Raji (cell line): Measurements from ENCODE around the gene EXOC6B.

Experiments
- POLR2A ChIP-seq: IDR thresholded peaks from 2 replicates; pipeline ENCODE4 v1.6.1; 2011; ENCODE audit warnings: low read depth, low read length, control low read depth; ENCODE audit not compliant: insufficient read depth

Gene EXOC6B

DNA sequence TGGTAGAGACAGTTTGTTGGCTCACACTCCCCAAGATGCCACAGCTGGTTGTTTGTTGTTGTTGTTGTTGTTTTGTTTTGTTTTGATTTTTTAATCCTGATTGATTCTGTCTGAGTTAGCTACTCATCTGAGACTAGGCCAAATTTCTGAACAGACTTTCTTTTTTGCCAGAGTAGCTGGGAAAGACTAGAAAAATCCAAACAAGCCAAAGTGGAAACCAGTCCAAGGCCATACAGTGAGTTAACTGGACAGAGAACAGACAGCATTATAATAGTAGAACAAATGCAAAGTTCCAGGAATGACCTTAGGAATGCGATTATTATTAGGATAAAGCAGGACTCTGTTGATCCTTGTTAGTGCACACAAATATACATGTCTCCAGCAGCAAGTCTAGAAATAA is 634.4 kb downstream of the EXOC6B start:
- TF ChIP-seq POLR2A = no peak

DNA sequence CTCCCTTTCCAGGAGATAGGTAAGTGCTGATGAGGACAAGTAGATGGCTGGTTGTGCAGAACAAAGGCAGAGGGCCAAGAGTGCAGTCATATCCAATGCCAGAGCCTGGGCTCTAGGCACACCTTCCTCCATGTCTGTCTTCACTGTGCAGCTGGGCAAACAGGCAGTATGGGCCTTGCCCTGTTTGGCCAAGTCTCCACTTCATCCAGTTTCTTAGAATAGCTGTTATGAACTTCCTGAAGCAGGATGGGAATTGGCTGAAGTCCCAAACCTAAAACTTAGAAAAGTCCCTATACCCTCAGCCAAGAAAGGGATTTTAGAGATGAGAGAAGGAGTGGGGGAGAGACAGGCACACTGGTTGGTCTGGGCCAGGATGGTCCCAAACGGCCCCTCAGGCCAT is 640.6 kb downstream of the EXOC6B start:
- TF ChIP-seq POLR2A = no peak

DNA sequence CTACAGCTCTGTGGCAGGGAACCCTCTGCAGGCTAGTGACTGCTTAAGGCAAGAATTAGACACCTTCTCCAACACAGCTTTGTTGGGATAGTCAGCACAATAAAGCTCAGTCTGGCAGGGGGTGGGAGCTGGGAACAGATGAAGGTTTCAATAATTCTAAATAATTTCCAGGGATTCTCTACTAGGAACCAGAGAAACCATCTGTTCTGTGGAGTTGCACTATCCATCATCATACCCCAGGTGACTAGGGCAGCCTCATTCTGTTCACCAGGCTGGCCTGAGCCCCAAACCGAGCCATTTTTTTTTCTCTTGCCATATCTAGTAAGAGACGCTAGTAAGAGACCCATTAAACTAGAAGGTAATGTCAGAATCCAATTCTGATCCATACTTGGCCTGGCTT is 642.4 kb downstream of the EXOC6B start:
- TF ChIP-seq POLR2A = no peak

DNA sequence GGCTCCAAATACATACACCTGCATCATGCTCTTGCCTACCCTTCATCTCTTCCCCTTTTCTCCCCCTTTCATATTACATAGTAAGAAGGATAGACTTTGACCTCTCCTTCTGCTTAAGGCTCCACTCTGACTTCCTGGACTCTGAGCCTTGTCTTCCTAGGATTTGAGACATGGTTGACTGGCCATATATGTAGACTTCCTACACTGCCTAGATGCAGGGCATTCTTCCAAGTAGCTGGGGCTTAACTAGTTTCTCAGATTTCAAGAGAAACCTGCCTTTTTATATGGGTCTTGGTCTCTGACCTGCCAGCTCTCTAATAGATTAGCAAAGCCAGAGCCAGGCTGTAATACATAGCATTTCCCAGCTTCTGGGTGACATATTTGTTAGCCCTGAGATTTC is 642.8 kb downstream of the EXOC6B start:
- no peak for TF ChIP-seq POLR2A

DNA sequence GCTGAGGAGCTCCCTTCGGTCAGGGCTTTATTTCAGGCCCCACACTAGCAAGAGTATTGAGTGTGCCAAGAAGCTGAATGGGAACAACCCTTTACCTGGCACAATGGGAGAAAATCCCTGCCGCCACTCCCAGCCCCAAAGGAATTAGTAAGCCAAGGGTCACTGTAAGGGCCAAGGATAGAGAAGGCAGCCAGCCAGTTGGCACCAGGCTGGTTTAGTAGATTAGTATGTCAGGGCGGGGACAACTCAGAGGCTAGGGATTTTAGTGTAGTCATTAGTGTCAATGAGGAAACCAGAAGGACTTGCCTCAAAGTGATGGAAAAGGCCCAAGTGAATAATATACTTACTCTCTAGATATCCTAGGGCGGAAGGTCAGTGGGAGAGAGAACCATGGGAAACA is 643.3 kb downstream of the EXOC6B start:
- no peak for TF ChIP-seq POLR2A

DNA sequence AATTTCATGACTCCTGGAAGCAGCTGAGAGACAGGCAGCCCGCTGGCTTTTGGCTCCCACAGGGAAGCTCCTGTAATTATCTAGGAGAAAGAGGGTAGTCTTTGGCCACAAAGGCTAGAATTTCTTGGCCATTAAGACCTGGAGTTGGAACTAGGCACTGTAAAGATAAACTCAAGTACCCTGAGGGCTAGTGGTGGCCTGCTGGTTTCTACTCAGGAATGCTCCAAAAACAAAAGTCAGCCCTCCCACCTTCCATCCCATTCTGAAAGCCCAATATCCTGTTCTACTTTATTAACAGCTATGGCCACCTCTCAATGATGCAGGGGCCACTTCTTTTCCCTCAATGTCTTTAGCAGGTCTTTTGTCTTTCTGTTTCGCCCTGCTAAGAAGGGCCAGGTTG is 644.2 kb downstream of the EXOC6B start:
- no peak for TF ChIP-seq POLR2A

DNA sequence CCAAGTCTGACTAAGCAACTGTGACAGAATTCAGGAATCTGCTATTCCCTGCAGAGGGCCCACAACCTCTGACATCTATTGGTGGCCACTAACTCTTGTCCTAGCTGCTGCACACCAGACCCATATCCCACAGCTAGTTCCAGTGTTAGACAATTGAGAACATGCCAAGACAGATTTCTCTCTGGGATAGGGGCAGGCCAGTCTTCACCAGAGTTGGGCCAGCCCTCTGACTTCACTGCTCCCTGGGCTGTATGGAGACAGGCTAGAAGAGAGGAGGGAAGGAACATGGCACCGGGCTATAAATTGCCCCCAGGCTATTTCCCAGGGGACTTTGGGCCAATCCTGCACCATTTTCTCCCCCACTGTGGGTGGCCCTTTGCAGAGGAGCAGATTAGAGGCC is 645.5 kb downstream of the EXOC6B start:
- no peak for TF ChIP-seq POLR2A

DNA sequence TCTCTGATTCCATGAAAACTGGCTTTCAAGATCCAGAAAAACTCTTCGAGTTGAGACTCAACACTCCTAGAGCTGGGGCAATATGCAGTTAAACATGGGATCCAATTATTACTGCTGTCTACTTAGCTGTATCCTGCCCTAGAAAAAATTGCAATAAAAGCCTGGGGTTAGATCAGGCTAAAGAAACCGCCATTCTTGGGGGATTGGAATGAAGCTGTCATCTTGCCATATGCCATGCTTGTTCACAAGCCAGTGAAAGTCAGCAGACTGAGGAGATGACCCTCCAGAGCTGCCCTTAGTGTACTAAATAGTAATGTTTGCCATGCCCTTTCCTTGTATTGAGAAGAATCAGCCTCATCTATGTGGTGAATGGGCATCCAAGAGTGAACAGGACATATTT is 647.3 kb downstream of the EXOC6B start:
- TF ChIP-seq POLR2A = no peak

DNA sequence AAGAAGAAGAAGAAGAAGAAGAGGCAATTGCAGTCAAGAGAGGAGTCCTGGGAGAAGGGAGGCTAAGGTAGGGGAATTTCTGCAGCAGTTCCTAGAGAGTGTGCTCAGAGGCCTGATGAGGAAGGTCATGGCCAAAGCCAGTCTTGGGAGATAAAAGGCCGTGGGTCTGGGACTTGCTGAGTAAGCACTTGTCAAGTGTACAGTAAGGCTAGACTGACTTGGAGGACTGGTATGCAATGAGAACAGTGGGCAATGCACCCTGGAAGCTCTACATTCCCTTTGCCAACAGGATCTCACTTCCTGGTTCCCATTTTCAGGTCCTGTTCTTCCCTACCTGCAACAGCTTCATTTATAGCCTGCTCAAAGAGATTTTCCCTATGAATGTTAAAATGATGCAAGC is 649.6 kb downstream of the EXOC6B start:
- no peak for TF ChIP-seq POLR2A

DNA sequence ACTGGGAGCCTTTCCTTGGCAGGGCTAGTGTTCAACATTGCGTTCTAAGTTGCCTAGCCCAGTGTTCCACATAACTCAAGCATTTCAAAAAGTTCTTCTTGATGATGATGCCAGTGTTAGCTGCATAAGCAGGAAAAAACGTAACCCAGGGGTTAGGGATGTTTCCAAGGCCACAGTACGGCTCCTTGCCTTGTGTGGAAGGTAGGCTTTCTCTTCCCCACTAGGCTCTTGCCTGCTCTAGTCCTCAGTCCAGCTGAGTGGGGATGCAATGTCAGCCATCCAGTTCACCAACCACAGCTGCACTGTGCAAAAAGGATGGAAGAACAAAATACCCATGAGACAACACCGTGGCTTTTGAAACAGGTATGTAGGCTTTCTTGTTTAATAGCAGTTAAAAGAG is 650.2 kb downstream of the EXOC6B start:
- no peak for TF ChIP-seq POLR2A

DNA sequence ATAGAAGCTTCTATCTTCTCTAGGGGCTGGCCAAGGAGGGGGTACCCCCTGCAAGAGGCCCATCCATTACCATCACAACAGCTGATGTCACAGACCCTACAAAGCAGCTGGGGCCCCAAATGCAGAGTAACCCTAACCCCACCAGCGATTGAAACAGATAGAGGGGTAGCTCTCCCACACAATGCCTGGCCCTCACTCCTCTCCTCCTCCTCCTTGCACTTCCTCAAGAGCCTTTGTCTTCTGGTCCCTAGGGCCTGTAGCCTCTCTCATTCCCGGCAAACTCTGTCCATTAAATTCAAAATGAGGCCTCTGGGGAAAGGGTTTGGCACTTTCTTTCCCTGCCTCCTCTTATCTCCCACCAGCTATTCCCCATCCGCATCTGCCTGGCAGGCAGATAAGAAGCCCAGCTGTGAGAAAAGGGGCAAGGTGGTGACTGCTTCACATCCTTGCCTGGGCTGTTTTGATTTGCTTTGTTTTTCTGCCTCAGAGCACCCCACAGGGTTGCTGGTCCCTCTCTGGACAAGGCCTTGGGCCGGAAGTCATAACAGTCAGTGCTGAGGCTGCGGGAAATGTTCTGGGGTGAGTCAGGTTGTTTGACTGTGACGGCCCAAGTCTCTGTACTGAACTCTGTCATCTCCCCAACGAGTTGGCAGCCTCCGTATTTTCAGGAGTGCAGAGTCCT is 652.1 kb downstream of the EXOC6B start:
- no peak for TF ChIP-seq POLR2A

DNA sequence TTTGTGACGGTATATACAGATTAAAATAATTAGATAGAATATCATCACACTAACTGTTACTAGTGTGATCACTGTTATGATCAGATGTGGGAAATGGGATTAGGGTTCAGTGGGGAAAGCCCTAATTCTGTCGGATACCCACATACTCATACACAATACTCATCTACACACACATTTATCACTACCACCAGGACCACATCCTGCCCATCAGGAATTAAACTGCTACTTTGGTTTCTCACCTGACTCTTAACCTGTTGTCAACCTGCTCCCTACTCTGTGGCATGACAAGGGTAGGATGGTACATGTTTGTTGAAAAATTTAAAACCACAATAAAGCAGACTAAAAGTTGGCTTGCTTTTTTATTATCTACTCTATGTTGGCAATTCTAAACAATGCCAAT is 653.4 kb downstream of the EXOC6B start:
- no peak for TF ChIP-seq POLR2A

DNA sequence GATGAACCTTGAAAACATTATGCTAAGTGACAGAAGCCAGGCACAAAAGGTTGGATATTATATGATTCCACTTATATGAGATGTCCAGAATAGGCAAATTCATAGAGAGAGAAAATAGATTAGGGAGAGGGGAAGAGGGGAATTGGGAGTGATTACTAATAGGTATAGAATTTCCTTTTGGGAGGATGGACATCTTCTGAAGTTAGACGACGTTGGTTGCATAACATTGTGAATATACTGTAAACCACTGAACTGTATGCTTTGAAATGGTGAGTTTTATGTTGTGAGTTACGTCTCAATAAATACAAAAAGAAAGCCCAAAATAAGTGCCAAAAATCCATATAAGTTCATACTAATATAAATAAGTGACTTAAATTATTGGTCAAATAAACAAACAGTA is 659.6 kb downstream of the EXOC6B start:
- TF ChIP-seq POLR2A = no peak

DNA sequence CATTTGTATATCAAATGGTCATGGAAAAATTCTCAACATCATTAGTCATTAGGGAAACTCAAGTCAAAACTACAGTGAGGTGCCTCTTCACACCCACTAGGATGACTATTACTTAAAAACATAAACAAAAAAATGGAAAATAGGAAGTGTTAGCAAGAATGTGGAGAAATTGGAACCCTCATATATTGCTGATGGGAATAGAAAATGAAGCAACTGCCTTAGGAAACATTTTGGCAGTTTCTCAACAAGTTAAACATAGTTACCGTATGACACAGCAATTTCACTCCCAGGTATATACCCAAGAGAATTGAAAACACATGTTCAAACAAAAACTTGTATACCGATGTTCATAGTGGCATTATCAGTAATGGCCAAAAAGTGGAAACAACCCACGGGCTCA is 660.0 kb downstream of the EXOC6B start:
- TF ChIP-seq POLR2A = no peak

DNA sequence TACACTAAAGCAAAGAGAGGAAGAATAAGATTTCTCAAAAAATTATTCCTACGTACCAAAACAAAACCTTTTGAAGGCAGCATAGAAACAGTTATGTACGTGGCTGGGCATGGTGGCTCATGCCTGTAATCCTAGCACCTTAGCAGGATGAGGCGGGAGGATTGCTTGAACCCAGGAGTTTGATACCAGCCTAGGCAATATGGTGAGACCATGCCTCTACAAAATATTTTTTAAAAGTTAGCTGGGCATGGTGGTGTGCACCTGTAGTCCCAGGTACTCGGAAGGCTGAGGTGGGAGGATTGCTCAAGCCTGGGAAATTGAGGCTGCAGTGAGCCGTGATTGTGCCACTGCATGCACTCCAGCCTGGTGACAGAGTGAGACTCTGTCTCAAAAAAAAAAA is 663.3 kb downstream of the EXOC6B start:
- no peak for TF ChIP-seq POLR2A

DNA sequence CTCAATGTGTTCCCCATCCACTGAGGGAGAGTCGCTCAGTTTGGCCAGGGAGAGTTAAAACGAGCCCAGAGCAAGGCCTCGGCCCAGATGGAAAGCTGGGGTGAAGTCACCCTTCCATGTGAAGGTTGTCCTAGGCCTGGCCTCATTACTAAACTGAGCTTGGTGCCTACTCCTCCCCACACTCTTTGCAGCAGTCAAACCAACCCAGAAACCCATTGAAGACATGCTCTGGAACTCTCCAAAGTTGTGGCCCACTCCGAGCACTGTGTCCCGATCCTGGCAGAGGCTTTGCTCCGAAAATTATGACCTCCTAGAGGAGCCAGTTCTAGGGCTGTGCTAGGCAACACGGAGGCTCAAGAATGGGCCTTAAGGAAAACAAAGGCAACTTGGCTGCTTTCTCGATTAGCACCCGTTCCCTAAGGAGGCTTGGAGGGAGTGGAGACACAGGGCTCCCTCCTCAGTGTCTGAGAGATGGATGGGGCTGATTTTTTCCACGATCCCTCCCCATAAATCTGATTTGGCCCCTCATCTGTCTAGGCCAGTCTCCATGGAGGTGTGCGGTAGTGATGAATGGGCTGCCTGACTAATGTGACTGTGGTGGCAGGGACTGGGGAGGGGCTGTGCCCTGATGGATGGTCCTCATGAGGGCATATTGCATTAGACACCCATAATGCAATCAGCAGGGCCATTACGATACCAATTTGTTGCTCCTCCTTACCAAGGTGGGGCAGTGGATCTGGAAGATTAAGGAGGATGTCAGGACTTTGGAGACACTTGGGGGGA is 666.4 kb downstream of the EXOC6B start:
- TF ChIP-seq POLR2A = no peak
